Fibroblast of skin of left biceps (primary cell): ENCODE measurements around the gene PIAS3.
"Not testable (repeated sequence)": the region's sequence is repeated elsewhere in the genome, so short reads cannot be mapped to it uniquely, and the experiment has no call there.

ENCODE experiments used
- DNase-seq, 2 experiments: peaks; one replicate each; pipeline ENCODE4 v3.0.0-alpha.2; 2013; ENCODE audit warnings: low read depth in 2 of 2

Gene PIAS3

GRCh38 chr1:145874646-145875045 lies 15.8 kb upstream of the PIAS3 start:
- DNase-seq, result no peak

- DNase-seq, result no peak
Observed at GRCh38 chr1:145871994-145872924, 13.4 kb upstream of the PIAS3 start.

GRCh38 chr1:145868232-145868631 lies 9.4 kb upstream of the PIAS3 start:
- DNase-seq, result no peak

- no peak for DNase-seq
Observed at GRCh38 chr1:145863282-145864018, 4.6 kb upstream of the PIAS3 start.

GRCh38 chr1:145859491-145860023 lies 676 bp upstream of the PIAS3 start:
- peak; percentile 60 to 71 for DNase-seq

- no peak for DNase-seq
Observed at GRCh38 chr1:145858238-145858900, 512 bp downstream of the PIAS3 start.

- no peak for DNase-seq
Observed at GRCh38 chr1:145857170-145857569, 1.7 kb downstream of the PIAS3 start.

- no peak for DNase-seq
Observed at GRCh38 chr1:145855426-145855948, 3.4 kb downstream of the PIAS3 start.

GRCh38 chr1:145849356-145850160 lies 9.3 kb downstream of the PIAS3 start:
- peak; percentile 33 to 39 for DNase-seq

GRCh38 chr1:145847827-145848226 lies 11.1 kb downstream of the PIAS3 start:
- no peak for DNase-seq

- DNase-seq, result no peak
Observed at GRCh38 chr1:145846201-145846612, 12.7 kb downstream of the PIAS3 start.

GRCh38 chr1:145845514-145846161 lies 13.2 kb downstream of the PIAS3 start, which contains the start of gene NUDT17:
Gene NUDT17, plus strand, starts transcription at chr1:145845630. Its CDS starts 11 bp downstream, at chr1:145845641.
- DNase-seq, result peak in 1 of 2 experiments; percentile 34

GRCh38 chr1:145845144-145845513 lies 13.8 kb downstream of the PIAS3 start:
- DNase-seq, result no peak

GRCh38 chr1:145843031-145843430 lies 15.8 kb downstream of the PIAS3 start:
- DNase-seq, result no peak

- no peak for DNase-seq
Observed at GRCh38 chr1:145837656-145838055, 21.2 kb downstream of the PIAS3 start.

- not testable (repeated sequence) for DNase-seq
Observed at GRCh38 chr1:145830810-145831209, 28.1 kb downstream of the PIAS3 start.

- DNase-seq, result no peak
Observed at GRCh38 chr1:145828367-145829026, 30.4 kb downstream of the PIAS3 start.

- no peak for DNase-seq
Observed at GRCh38 chr1:145827966-145828365, 30.9 kb downstream of the PIAS3 start.

- no peak for DNase-seq
Observed at GRCh38 chr1:145826030-145826429, 32.9 kb downstream of the PIAS3 start.

GRCh38 chr1:145824499-145824842 lies 34.4 kb downstream of the PIAS3 start:
- no peak for DNase-seq
